HEK293 (cell line): Measurements from ENCODE around the gene E4F1.

Experiments
- CTCF ChIA-PET: fragments of 350-600 bp; formaldehyde crosslinking; extraction: SDS; loops from one replicate; lab custom pipeline; 2021; ENCODE audit warnings: antibody characterized with exemption; lab: Yijun Ruan, JAX
- POLR2A ChIA-PET: fragments of 300-600 bp; formaldehyde crosslinking; extraction: SDS; loops from one replicate; lab custom pipeline; 2020; ENCODE audit warnings: antibody characterized with exemption, inconsistent platforms; lab: Yijun Ruan, JAX
- H3K27ac ChIP-seq: fragments of 200-500 bp; sonication (Bioruptor generic); 2 replicates; pipeline ENCODE4 v1.5.1; 2014; ENCODE audit warnings: low read depth, low read length, control low read depth, inconsistent platforms; ENCODE audit errors: extremely low read depth
- H3K36me3 ChIP-seq, 2 experiments: fragments of 200-500 bp in 1 of 2; sonication (Bioruptor generic) in 1 of 2; 1 replicate in 1 of 2; 2 replicates in 1 of 2; pipeline ENCODE4 v1.5.1; 2014 to 2017; ENCODE audit warnings: inconsistent platforms in 2 of 2, low read length in 2 of 2; ENCODE audit not compliant: control insufficient read depth in 2 of 2, insufficient read depth in 1 of 2
- H3K4me1 ChIP-seq: fragments of 200-500 bp; sonication (Bioruptor generic); 2 replicates; pipeline ENCODE4 v1.5.1; 2014; ENCODE audit warnings: mild to moderate bottlenecking, low read length, inconsistent platforms; ENCODE audit not compliant: control insufficient read depth, insufficient read depth
- H3K4me3 ChIP-seq: 2 replicates; pipeline ENCODE4 v1.5.1; 2011; ENCODE audit warnings: low read depth, mild to moderate bottlenecking, control low read depth, low read length, moderate library complexity
- H3K9me3 ChIP-seq: fragments of 200-500 bp; sonication (Bioruptor generic); 2 replicates; pipeline ENCODE4 v1.5.1; 2014; ENCODE audit warnings: low read depth, low read length, inconsistent platforms; ENCODE audit not compliant: control insufficient read depth, insufficient read depth
- BCL11B ChIP-seq: fragments of 450-650 bp; formaldehyde crosslinking; IDR thresholded peaks from 2 replicates; pipeline ENCODE4 v1.5.1; 2016; ENCODE audit warnings: low read depth, missing biosample characterization, missing genetic modification characterization
- KLF9 ChIP-seq: fragments of 450-650 bp; formaldehyde crosslinking; IDR thresholded peaks from 2 replicates; pipeline ENCODE4 v1.5.1; 2016; ENCODE audit warnings: missing biosample characterization, missing genetic modification characterization, low read depth
- PATZ1 ChIP-seq: fragments of 450-650 bp; formaldehyde crosslinking; IDR thresholded peaks from 2 replicates; pipeline ENCODE4 v1.5.1; 2016; ENCODE audit warnings: missing biosample characterization, missing genetic modification characterization
- SCRT1 ChIP-seq: fragments of 450-650 bp; formaldehyde crosslinking; IDR thresholded peaks from 2 replicates; pipeline ENCODE4 v1.5.1; 2016; ENCODE audit warnings: missing biosample characterization, missing genetic modification characterization, borderline replicate concordance
- ZBTB8A ChIP-seq: fragments of 450-650 bp; formaldehyde crosslinking; IDR thresholded peaks from 2 replicates; pipeline ENCODE4 v1.5.1; 2016; ENCODE audit warnings: missing biosample characterization, missing genetic modification characterization
- ZFHX2 ChIP-seq: fragments of 450-650 bp; formaldehyde crosslinking; conservative IDR thresholded peaks from 2 replicates; pipeline ENCODE4 v1.5.1; 2016; ENCODE audit warnings: missing biosample characterization, missing genetic modification characterization
- ZNF121 ChIP-seq: fragments of 450-650 bp; formaldehyde crosslinking; IDR thresholded peaks from 2 replicates; pipeline ENCODE4 v1.5.1; 2016; ENCODE audit warnings: missing biosample characterization, missing genetic modification characterization
- ZNF16 ChIP-seq: fragments of 450-650 bp; formaldehyde crosslinking; IDR thresholded peaks from 2 replicates; pipeline ENCODE4 v1.5.1; 2016; ENCODE audit warnings: low read depth, missing biosample characterization, missing genetic modification characterization
- ZNF223 ChIP-seq: fragments of 450-650 bp; formaldehyde crosslinking; IDR thresholded peaks from 2 replicates; pipeline ENCODE4 v1.5.1; 2016; ENCODE audit warnings: missing biosample characterization, missing genetic modification characterization
- ZNF292 ChIP-seq: fragments of 450-650 bp; formaldehyde crosslinking; IDR thresholded peaks from 2 replicates; pipeline ENCODE4 v1.5.1; 2016; ENCODE audit warnings: low read depth, missing biosample characterization, missing genetic modification characterization, borderline replicate concordance
- ZNF335 ChIP-seq: fragments of 450-650 bp; formaldehyde crosslinking; conservative IDR thresholded peaks from 2 replicates; pipeline ENCODE4 v1.5.1; 2016; ENCODE audit warnings: missing biosample characterization, missing genetic modification characterization
- ZNF571 ChIP-seq: fragments of 450-650 bp; formaldehyde crosslinking; IDR thresholded peaks from 2 replicates; pipeline ENCODE4 v1.5.0; 2017; ENCODE audit warnings: missing biosample characterization, missing genetic modification characterization
- ZNF639 ChIP-seq: fragments of 450-650 bp; formaldehyde crosslinking; IDR thresholded peaks from 2 replicates; pipeline ENCODE4 v1.5.1; 2016; ENCODE audit warnings: missing biosample characterization, missing genetic modification characterization
- ZNF707 ChIP-seq: fragments of 450-650 bp; formaldehyde crosslinking; IDR thresholded peaks from 2 replicates; pipeline ENCODE4 v1.5.1; 2016; ENCODE audit warnings: missing biosample characterization, missing genetic modification characterization
- ZNF837 ChIP-seq: fragments of 450-650 bp; formaldehyde crosslinking; IDR thresholded peaks from 2 replicates; pipeline ENCODE4 v1.5.1; 2016; ENCODE audit warnings: missing biosample characterization, missing genetic modification characterization
- ZNF843 ChIP-seq: fragments of 450-650 bp; formaldehyde crosslinking; IDR thresholded peaks from 2 replicates; pipeline ENCODE4 v1.5.1; 2016; ENCODE audit warnings: missing biosample characterization, missing genetic modification characterization

E4F1 gene

GRCh38 chr16:2188395-2188794 is 35.0 kb upstream of the E4F1 start:
- Histone ChIP-seq H3K36me3 (peaks cover 0 to 10% of the 10 kb centered on the region in 2 experiments; a peak in 1 of 3 replicates), H3K9me3 (no peaks in the 10 kb centered on the region)
- TF ChIP-seq ZNF121 (tag by site-specific recombination) (peak; percentile 66; the same call in 1 of the 2 replicates), ZFHX2 (tag by site-specific recombination) (no peak), SCRT1 (tag by site-specific recombination) (0 out of 2 replicates have a peak, but pooled peaks have one; percentile 28), BCL11B (tag by site-specific recombination) (no peak), ZNF223 (tag by site-specific recombination) (no peak)
- TF ChIP-seq, all 188 proteins: peak for 2
- CTCF ChIA-PET = interaction anchor here (0.6 kb wide), 1 partner anchor 32 kb away, joined by 3 read pairs; no protein-coding TSS in a partner anchor
- POLR2A ChIA-PET = interaction anchor here (1.5 to 1.8 kb wide), 2 partner anchors 20 to 33 kb away, joined by 4 to 12 read pairs; partner anchors contain the start of gene TRAF7
- H3K4me1 ChIP-seq = no peaks in the 10 kb centered on the region
- no peak overlapping the region for H3K4me3 ChIP-seq
- no peak overlapping the region for H3K27ac ChIP-seq

DNA sequence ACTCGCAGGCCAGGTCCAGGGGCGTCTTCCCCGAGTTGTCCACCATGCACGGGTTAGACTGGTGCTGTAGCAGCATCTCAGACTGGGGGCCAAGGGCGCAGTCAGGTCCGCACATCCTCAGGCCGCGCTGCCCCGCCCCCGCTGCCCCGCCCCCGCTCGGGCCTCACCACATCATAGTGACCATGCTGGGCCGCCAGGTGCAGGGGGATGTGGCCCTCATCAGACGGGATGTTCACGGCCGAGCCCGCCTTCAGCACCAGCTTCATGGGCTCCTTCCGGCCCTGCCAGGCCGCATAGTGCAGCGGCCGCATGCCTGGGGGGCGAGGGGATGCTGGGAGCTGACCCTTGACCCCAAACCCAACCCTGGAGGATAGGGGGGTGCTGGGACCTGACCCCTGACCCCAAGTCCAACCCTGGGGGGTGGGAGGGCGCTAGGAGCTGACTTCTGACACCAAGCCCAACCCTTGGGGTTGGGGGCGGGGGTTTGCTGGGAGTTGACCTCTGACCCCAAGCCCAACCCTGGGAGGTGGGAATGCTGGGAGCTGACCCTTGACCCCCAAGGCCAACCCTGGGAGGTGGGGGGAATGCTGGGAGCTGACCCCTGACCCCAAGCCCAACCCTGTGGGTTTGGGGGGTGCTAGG is 34.0 kb upstream of the E4F1 start:
- Histone ChIP-seq H3K27ac (no peak overlapping the region), H3K4me3 (no peak overlapping the region), H3K4me1 (0 out of 2 replicates have a peak, but pooled peaks cover 3% of the 10 kb centered on the region), H3K9me3 (no peaks in the 10 kb centered on the region), H3K36me3 (peaks cover 0 to 5% of the 10 kb centered on the region in 2 experiments; a peak in 1 of 3 replicates)
- ChIA-PET CTCF (no interaction called here), POLR2A (interaction anchor here (1.3 to 1.9 kb wide), 2 partner anchors 10 to 34 kb away, joined by 4 to 7 read pairs; partner anchors contain the start of gene TRAF7)
- TF ChIP-seq ZNF335 (tag by site-specific recombination) (no peak), ZNF639 (tag by site-specific recombination) (no peak), ZNF843 (no peak), BCL11B (tag by site-specific recombination) (peak; percentile 97), ZNF837 (no peak), ZNF16 (tag by site-specific recombination) (no peak), ZBTB8A (tag by site-specific recombination) (no peak), PATZ1 (tag by site-specific recombination) (0 out of 2 replicates have a peak, but pooled peaks have one; percentile 16)

GRCh38 chr16:2190002-2190658 is 33.3 kb upstream of the E4F1 start:
- Histone ChIP-seq H3K4me1 (peaks cover 5% of the 10 kb centered on the region; the same call in 1 of the 2 replicates), H3K36me3 (peaks cover 0 to 3% of the 10 kb centered on the region in 2 experiments; a peak in 1 of 3 replicates), H3K4me3 (no peak overlapping the region), H3K27ac (no peak overlapping the region), H3K9me3 (no peaks in the 10 kb centered on the region)
- TF ChIP-seq ZNF571 (tag by site-specific recombination) (no peak), ZNF707 (tag by site-specific recombination) (no peak), KLF9 (tag by site-specific recombination) (no peak), ZNF292 (no peak), ZNF121 (tag by site-specific recombination) (no peak)
- ChIA-PET POLR2A (interaction anchor here (1.3 to 1.9 kb wide), 2 partner anchors 10 to 35 kb away, joined by 4 to 7 read pairs; partner anchors contain the start of gene TRAF7), CTCF (no interaction called here)
